Uterus (tissue), 4 donors: ENCODE results near the gene PFDN2. TPM values are rescaled to one million over a fixed set of nuclear protein-coding genes. Genes with fewer than 3 reads are reported as not detected.

ENCODE experiments used
- DNase-seq, 2 donors: peaks; one replicate each; pipeline ENCODE4 v3.0.0-alpha.2; 2019 to 2020
- H3K27ac ChIP-seq, 2 donors: fragments of 200-600 bp; sonication (generic); 1 replicate in 1 of 2; 2 replicates in 1 of 2; pipeline ENCODE4 v1.5.1; 2016 to 2018
- H3K27me3 ChIP-seq, 2 donors: fragments of 200-600 bp; sonication (generic); one replicate each; pipeline ENCODE4 v1.5.1; 2018 to 2019; ENCODE audit warnings: control low read depth in 1 of 2
- H3K36me3 ChIP-seq, 2 donors: fragments of 200-600 bp; sonication (generic); one replicate each; pipeline ENCODE4 v1.5.1; 2019; ENCODE audit warnings: control low read depth in 1 of 2
- H3K4me1 ChIP-seq, 2 donors: fragments of 200-600 bp; sonication (generic); one replicate each; pipeline ENCODE4 v1.5.1; 2018 to 2019; ENCODE audit warnings: control low read depth in 1 of 2
- H3K4me3 ChIP-seq, 2 donors: fragments of 200-600 bp; sonication (generic); 1 replicate in 1 of 2; 2 replicates in 1 of 2; pipeline ENCODE4 v1.5.1; 2018 to 2019; ENCODE audit warnings: mild to moderate bottlenecking in 1 of 2
- H3K9me3 ChIP-seq, 2 donors: fragments of 200-600 bp; sonication (generic); one replicate each; pipeline ENCODE4 v1.5.1; 2019; ENCODE audit warnings: control low read depth in 1 of 2
- CTCF ChIP-seq, 4 experiments: fragments of 200-600 bp in 2 of 4; fragments of 450-650 bp in 2 of 4; sonication (generic) in 2 of 4; IDR thresholded peaks; one replicate each; pipeline ENCODE4 v1.5.1; 2016 to 2019; ENCODE audit warnings: antibody characterized with exemption in 4 of 4, mild to moderate bottlenecking in 2 of 4, moderate library complexity in 1 of 4
- POLR2A ChIP-seq, 2 donors: fragments of 450-650 bp; IDR thresholded peaks; one replicate each; pipeline ENCODE4 v1.6.1; 2016; ENCODE audit warnings: antibody characterized with exemption in 2 of 2, mild to moderate bottlenecking in 1 of 2, moderate library complexity in 1 of 2
- intact Hi-C: fragments of 100-400 bp; cut with DNase I; formaldehyde crosslinking; loops from one replicate; pipeline ENCODE4 v1.15.1; 2023; ENCODE audit warnings: low total_unique reads
- small RNA-seq: library from RNA; depleted of rRNA; stranded (forward); fragments of <200 nt; gene quantifications from one replicate; pipeline ENCODE3, GENCODE V24; 2016
- total RNA-seq, 4 donors: library from RNA; depleted of rRNA in 3 of 4; stranded (reverse); fragments of >200 nt in 3 of 4; gene quantifications; one replicate each; pipeline versions ENCODE4 v1.1.0 to v1.2.4, GENCODE V29; 2014 to 2023
- donor health status: DM: yes; HTN: yes; CAD: no.

The PFDN2 gene
- total RNA-seq, 4 donors from 2014 or later, result 3.3 to 38.9 (median 29.8) TPM

DNA sequence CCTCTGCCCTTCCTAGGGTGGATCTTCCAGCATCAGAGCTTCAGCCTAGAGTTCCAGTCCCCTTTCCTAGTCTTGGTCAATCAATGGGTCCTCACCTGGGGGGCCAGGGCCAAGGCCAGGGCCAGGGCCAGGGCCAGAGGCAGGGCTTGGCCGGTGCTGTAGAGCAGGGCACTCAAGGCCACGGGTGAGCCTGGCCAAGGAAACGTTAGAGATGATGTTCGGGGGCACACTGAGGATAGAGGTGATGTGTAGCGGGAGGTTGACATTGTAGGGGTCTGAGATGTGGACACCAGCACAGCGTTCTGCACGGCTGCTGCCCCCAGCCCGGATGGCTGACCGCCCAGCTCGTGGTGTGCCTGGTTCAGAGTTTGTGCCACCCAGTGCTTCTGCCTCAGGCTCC is 66.6 kb downstream of the PFDN2 start:
- Histone ChIP-seq H3K27ac (no peak overlapping the region), H3K4me3 (no peak overlapping the region), H3K9me3 (no peaks in the 10 kb centered on the region), H3K27me3 (no peaks in the 10 kb centered on the region), H3K4me1 (no peaks in the 10 kb centered on the region), H3K36me3 (no peaks in the 10 kb centered on the region)
- DNase-seq, result no peak
- TF ChIP-seq POLR2A (IDR thresholded peaks at IDR 0.05) (no peak), CTCF (IDR thresholded peaks at IDR 0.05) (no peak)
- intact Hi-C loops, result no loop called here

Small RNA genes lying within 50 kb of the gene (small RNA-seq; reads per million reads assigned to genes)
- not detected for gene RF01225

Other genes with a start within 250 kb of the PFDN2 start
- 1 to 10 TPM in 1 of 4 donors, under 1 TPM in 1, not detected in 2; 0.90 to 1.2 TPM for gene ITLN1, start 232.9 kb downstream of the PFDN2 start, total RNA-seq
- gene ITLN2, start 163.2 kb downstream of the PFDN2 start, total RNA-seq, result not detected
- gene F11R, start 96.9 kb downstream of the PFDN2 start, total RNA-seq, result 10 to 100 TPM; 22.6 to 45.3 (median 26.6) TPM
- gene TSTD1, start 79.1 kb downstream of the PFDN2 start, total RNA-seq, result 10 to 100 TPM in 1 of 4 donors, 1 to 10 TPM in 1, not detected in 2; 5.6 to 20.3 TPM
- 10 to 100 TPM; 20.7 to 71.8 (median 44.2) TPM for gene USF1, start 72.1 kb downstream of the PFDN2 start, total RNA-seq
- gene ARHGAP30, start 48.1 kb downstream of the PFDN2 start, total RNA-seq, result 1 to 10 TPM in 3 of 4 donors, under 1 TPM in 1; 0.88 to 3.4 (median 2.6) TPM
- gene NECTIN4, start 28.5 kb downstream of the PFDN2 start, total RNA-seq, result 1 to 10 TPM in 1 of 4 donors, not detected in 3; 2.1 TPM
- gene KLHDC9, start 19.7 kb downstream of the PFDN2 start, total RNA-seq, result 10 to 100 TPM in 1 of 4 donors, 1 to 10 TPM in 2, under 1 TPM in 1; 0.51 to 12.1 (median 3.4) TPM
- 10 to 100 TPM in 3 of 4 donors, 1 to 10 TPM in 1; 1.0 to 36.9 (median 22.0) TPM for gene NIT1, start 68 bp upstream of the PFDN2 start, total RNA-seq
- gene DEDD, start 14.6 kb upstream of the PFDN2 start, total RNA-seq, result 10 to 100 TPM in 3 of 4 donors, 1 to 10 TPM in 1; 4.4 to 42.2 (median 36.1) TPM
- gene UFC1, start 35.9 kb upstream of the PFDN2 start, total RNA-seq, result 100 to 1,000 TPM in 1 of 4 donors, 10 to 100 TPM in 2, 1 to 10 TPM in 1; 2.0 to 111 (median 62.9) TPM
- 10 to 100 TPM in 3 of 4 donors, 1 to 10 TPM in 1; 4.1 to 38.1 (median 29.9) TPM for gene USP21, start 41.5 kb upstream of the PFDN2 start, total RNA-seq
- 10 to 100 TPM; 11.3 to 40.5 (median 21.6) TPM for gene PPOX, start 48.4 kb upstream of the PFDN2 start, total RNA-seq
- 10 to 100 TPM in 3 of 4 donors, 1 to 10 TPM in 1; 1.0 to 23.9 (median 19.9) TPM for gene B4GALT3, start 59.5 kb upstream of the PFDN2 start, total RNA-seq
- 10 to 100 TPM in 3 of 4 donors, 1 to 10 TPM in 1; 1.3 to 41.5 (median 10.9) TPM for gene ADAMTS4, start 81.0 kb upstream of the PFDN2 start, total RNA-seq
- 100 to 1,000 TPM in 1 of 4 donors, 10 to 100 TPM in 3; 43.8 to 107 (median 93.9) TPM for gene NDUFS2, start 84.3 kb upstream of the PFDN2 start, total RNA-seq
- gene FCER1G, start 97.3 kb upstream of the PFDN2 start, total RNA-seq, result 10 to 100 TPM in 3 of 4 donors, 1 to 10 TPM in 1; 1.3 to 39.4 (median 12.6) TPM
- gene APOA2, start 105.6 kb upstream of the PFDN2 start, total RNA-seq, result not detected
- gene TOMM40L, start 108.0 kb upstream of the PFDN2 start, total RNA-seq, result 10 to 100 TPM in 1 of 4 donors, 1 to 10 TPM in 3; 2.6 to 13.2 (median 7.3) TPM
- gene NR1I3, start 120.2 kb upstream of the PFDN2 start, total RNA-seq, result not detected
- 1 to 10 TPM in 2 of 4 donors, under 1 TPM in 1, not detected in 1; 0.77 to 3.1 (median 1.9) TPM for gene PCP4L1, start 140.7 kb upstream of the PFDN2 start, total RNA-seq
- gene MPZ, start 191.9 kb upstream of the PFDN2 start, total RNA-seq, result 10 to 100 TPM in 1 of 4 donors, 1 to 10 TPM in 1, not detected in 2; 2.2 to 10.7 TPM
- gene SDHC, start 196.3 kb upstream of the PFDN2 start, total RNA-seq, result 100 to 1,000 TPM in 1 of 4 donors, 10 to 100 TPM in 3; 28.5 to 127 (median 55.8) TPM
- not detected for gene CFAP126, start 249.8 kb upstream of the PFDN2 start, total RNA-seq